ENCODE data around the gene MEX3B.
A peak's percentile ranks its signal among the peaks of the same experiment; 100 is the strongest.

The MEX3B gene

DNA sequence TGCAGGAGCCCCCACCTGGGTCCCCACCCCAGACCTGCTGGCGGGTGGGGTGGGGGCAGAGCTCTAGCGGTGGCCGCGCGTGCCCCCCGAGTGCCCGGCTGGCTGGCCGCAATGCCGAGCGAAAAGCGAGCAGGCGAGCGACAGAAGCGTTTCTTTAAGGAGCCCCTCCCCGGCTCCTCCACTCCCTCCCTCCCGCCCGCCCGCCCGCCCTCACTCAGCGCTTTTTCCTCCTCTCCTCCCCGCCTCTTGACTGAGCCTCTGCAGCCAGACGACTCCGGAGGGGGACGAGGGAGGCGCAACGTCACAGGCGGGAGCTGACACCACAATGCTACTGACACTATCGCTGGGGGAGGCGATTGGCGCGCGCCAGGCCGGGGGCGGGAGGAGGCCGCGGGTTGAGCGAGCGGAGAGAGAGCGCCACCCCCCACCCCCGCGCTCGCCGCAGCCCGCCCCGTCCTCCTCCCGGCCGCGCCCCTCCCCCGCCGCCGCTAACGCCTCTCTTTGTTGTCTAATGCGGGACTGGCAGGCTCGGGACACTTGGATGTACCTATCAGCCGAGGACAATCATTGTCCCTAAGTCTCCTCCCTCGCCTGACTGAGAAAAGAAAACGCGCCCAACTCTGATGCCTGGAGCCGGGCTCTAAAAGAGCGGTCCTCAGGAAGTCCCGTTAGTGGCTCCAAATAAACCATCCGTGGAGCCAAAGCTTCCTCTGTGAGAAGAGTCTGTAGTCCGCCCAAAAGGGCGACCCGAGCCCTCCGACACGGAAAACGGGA is at the start of gene MEX3B:
Gene MEX3B, minus strand, starts transcription at position 127 of the 774 bp plus-strand sequence. CDS start 313 bp downstream, outside the sequence.
- Mint-ChIP-seq H3K36me3 (peaks cover 6% of the 10 kb centered on the region), H3K4me1 (peaks cover 13% of the 10 kb centered on the region), H3K9me3 (no peaks in the 10 kb centered on the region), H3K4me3 (peak within 1 kb of the TSS; percentile 81), H3K27ac (peak within 1 kb of the TSS; percentile 61)
- ATAC-seq (peak; percentile 85), DNase-seq (ENCODE audit: low spot score in 2 of 2) (peak; percentile 47 to 89)

- Mint-ChIP-seq H3K36me3 (no peaks in the 10 kb centered on the region), H3K9me3 (no peaks in the 10 kb centered on the region), H3K4me3 (no peak overlapping the region), H3K4me1 (no peaks in the 10 kb centered on the region), H3K27ac (no peak overlapping the region)
- ATAC-seq (no peak), DNase-seq (ENCODE audit: low spot score in 2 of 2) (no peak)
Measured at GRCh38 chr15:82093774-82094211, 48.0 kb upstream of the MEX3B start.

- Mint-ChIP-seq H3K36me3 (no peaks in the 10 kb centered on the region), H3K27ac (no peak overlapping the region), H3K4me1 (no peaks in the 10 kb centered on the region), H3K4me3 (no peak overlapping the region), H3K9me3 (no peaks in the 10 kb centered on the region)
- DNase-seq (ENCODE audit: low spot score in 2 of 2) (no peak), ATAC-seq (no peak)
Measured at GRCh38 chr15:82093325-82093724, 47.5 kb upstream of the MEX3B start.

- H3K27ac Mint-ChIP-seq: no peak overlapping the region
- ATAC-seq: no peak
- no peaks in the 10 kb centered on the region for H3K36me3 Mint-ChIP-seq
- no peaks in the 10 kb centered on the region for H3K9me3 Mint-ChIP-seq
- H3K4me1 Mint-ChIP-seq: no peaks in the 10 kb centered on the region
- no peak for DNase-seq (ENCODE audit: low spot score in 2 of 2)
- no peak overlapping the region for H3K4me3 Mint-ChIP-seq
Measured at GRCh38 chr15:82091636-82092140, 45.9 kb upstream of the MEX3B start.

DNA sequence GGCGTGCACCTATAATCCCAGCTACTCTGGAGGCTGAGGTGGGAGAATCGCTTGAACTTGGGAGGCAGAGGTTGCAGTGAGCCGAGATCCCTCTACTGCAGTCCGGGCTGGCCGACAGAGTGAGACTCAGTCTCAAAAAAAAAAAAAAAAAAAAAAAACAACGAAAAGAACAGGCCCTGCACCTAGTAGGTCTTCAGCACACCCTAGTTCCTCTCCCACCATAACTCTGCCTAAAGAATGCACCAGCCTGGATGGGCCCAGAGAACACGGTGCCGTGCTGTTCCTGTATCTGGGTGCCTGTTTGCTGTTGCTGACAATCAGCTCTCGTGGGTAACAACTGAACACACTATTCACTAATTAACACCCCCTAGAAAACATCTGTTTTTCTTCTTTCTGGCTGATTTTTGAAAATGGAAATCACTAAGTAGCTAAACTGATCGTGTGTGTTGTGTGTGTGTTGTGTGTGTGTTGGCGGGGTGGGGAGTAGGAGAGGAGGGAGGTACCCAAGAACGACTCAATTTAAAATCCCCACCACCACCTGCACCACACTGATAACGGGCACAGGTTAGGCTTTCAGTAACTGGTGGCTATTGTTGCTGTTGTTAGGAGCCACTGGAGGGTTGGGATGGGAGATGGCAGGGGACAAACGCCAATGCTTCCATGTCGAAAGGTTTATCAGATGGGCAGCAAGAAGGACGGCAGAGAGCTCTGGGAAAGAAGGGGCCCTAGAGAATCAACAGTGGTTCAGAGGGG is 40.6 kb upstream of the MEX3B start:
- Mint-ChIP-seq H3K27ac (no peak overlapping the region), H3K4me1 (no peaks in the 10 kb centered on the region), H3K9me3 (no peaks in the 10 kb centered on the region), H3K36me3 (no peaks in the 10 kb centered on the region), H3K4me3 (no peak overlapping the region)
- DNase-seq (ENCODE audit: low spot score in 2 of 2) (no peak), ATAC-seq (no peak)

- no peaks in the 10 kb centered on the region for H3K36me3 Mint-ChIP-seq
- ATAC-seq: no peak
- no peaks in the 10 kb centered on the region for H3K4me1 Mint-ChIP-seq
- no peaks in the 10 kb centered on the region for H3K9me3 Mint-ChIP-seq
- DNase-seq (ENCODE audit: low spot score in 2 of 2): no peak
- no peak overlapping the region for H3K4me3 Mint-ChIP-seq
- no peak overlapping the region for H3K27ac Mint-ChIP-seq
Measured at GRCh38 chr15:82081914-82082762, 36.3 kb upstream of the MEX3B start.

DNA sequence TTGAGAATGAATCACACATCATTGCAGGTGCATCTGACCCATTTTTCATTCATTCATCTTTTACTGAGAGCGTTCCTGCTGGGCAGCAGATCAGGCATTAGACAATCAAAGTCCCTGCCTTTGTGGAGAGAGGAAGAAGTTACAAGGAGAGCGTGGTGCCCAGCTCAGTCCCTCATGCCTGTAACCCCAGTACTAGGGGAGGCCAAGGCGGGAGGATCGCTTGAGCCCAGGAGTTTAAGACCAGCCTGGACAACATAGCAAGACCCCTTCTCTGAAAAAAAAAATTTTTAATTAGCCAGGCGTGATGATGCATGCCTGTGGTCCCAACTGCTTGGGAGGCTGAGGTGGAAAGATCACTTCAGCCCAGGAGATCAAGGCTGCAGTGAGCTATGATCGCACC is 35.0 kb upstream of the MEX3B start:
- no peak for DNase-seq (ENCODE audit: low spot score in 2 of 2)
- H3K4me3 Mint-ChIP-seq: no peak overlapping the region
- H3K9me3 Mint-ChIP-seq: no peaks in the 10 kb centered on the region
- no peak overlapping the region for H3K27ac Mint-ChIP-seq
- H3K4me1 Mint-ChIP-seq: no peaks in the 10 kb centered on the region
- no peak for ATAC-seq
- no peaks in the 10 kb centered on the region for H3K36me3 Mint-ChIP-seq

DNA sequence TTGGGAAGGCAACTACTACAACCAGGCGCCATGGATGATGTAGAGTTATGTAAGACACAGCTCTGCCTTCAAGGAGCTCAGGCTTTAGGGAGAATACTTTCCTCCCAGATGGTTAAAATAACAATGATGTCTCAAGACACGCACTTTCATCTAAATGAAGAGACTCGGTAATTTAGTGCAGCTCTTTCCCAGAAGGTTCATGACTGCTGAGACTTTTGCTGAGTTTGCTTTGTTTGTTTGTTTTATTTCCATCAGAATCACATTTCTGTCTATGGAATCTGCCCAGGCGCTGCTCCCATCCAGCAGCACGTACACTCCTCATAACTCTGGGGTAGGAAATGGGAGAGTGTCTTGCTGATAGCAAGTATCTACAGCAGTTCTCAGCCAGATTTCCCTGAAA is 33.9 kb upstream of the MEX3B start:
- no peak overlapping the region for H3K4me3 Mint-ChIP-seq
- ATAC-seq (no peak), DNase-seq (ENCODE audit: low spot score in 2 of 2) (no peak)
- no peaks in the 10 kb centered on the region for H3K36me3 Mint-ChIP-seq
- H3K4me1 Mint-ChIP-seq: no peaks in the 10 kb centered on the region
- no peaks in the 10 kb centered on the region for H3K9me3 Mint-ChIP-seq
- H3K27ac Mint-ChIP-seq: no peak overlapping the region

GRCh38 chr15:82074610-82075009 is 28.8 kb upstream of the MEX3B start:
- Mint-ChIP-seq H3K27ac (no peak overlapping the region), H3K9me3 (no peaks in the 10 kb centered on the region), H3K36me3 (no peaks in the 10 kb centered on the region), H3K4me1 (no peaks in the 10 kb centered on the region), H3K4me3 (no peak overlapping the region)
- no peak for ATAC-seq
- no peak for DNase-seq (ENCODE audit: low spot score in 2 of 2)

- H3K4me1 Mint-ChIP-seq: no peaks in the 10 kb centered on the region
- ATAC-seq (no peak), DNase-seq (ENCODE audit: low spot score in 2 of 2) (no peak)
- no peak overlapping the region for H3K27ac Mint-ChIP-seq
- no peaks in the 10 kb centered on the region for H3K36me3 Mint-ChIP-seq
- no peaks in the 10 kb centered on the region for H3K9me3 Mint-ChIP-seq
- no peak overlapping the region for H3K4me3 Mint-ChIP-seq
Measured at GRCh38 chr15:82072926-82073537, 27.2 kb upstream of the MEX3B start.

GRCh38 chr15:82066455-82066854 is 20.6 kb upstream of the MEX3B start:
- no peaks in the 10 kb centered on the region for H3K9me3 Mint-ChIP-seq
- DNase-seq (ENCODE audit: low spot score in 2 of 2) (no peak), ATAC-seq (no peak)
- no peak overlapping the region for H3K27ac Mint-ChIP-seq
- no peak overlapping the region for H3K4me3 Mint-ChIP-seq
- H3K36me3 Mint-ChIP-seq: no peaks in the 10 kb centered on the region
- H3K4me1 Mint-ChIP-seq: peaks cover 5% of the 10 kb centered on the region

GRCh38 chr15:82064824-82065223 is 19.0 kb upstream of the MEX3B start:
- no peaks in the 10 kb centered on the region for H3K36me3 Mint-ChIP-seq
- H3K4me3 Mint-ChIP-seq: no peak overlapping the region
- peaks cover 5% of the 10 kb centered on the region for H3K4me1 Mint-ChIP-seq
- no peak overlapping the region for H3K27ac Mint-ChIP-seq
- no peaks in the 10 kb centered on the region for H3K9me3 Mint-ChIP-seq
- ATAC-seq: peak; percentile 58
- no peak for DNase-seq (ENCODE audit: low spot score in 2 of 2)

- Mint-ChIP-seq H3K27ac (no peak overlapping the region), H3K9me3 (no peaks in the 10 kb centered on the region), H3K4me1 (peaks cover 5% of the 10 kb centered on the region), H3K36me3 (no peaks in the 10 kb centered on the region), H3K4me3 (no peak overlapping the region)
- ATAC-seq (no peak), DNase-seq (ENCODE audit: low spot score in 2 of 2) (no peak)
Measured at GRCh38 chr15:82062479-82063454, 16.9 kb upstream of the MEX3B start.

DNA sequence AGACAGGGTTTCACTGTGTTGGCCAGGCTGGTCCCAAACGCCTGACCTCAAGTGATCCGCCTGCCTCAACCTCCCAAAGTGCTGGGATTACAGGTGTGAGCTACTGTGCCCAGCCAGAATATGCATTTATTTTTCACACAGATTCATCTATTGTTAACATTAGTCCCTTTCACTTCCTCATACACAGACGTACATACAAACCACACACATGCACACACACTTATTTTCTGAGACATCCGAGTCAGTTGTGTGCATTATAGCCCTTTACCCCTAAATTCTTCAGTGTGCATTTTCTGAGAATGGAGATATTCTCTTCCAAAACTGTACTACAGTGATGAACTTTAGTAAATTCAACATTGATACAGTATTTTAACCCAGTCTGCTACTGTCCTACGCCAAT is 15.0 kb upstream of the MEX3B start:
- H3K4me3 Mint-ChIP-seq: no peak overlapping the region
- ATAC-seq (no peak), DNase-seq (ENCODE audit: low spot score in 2 of 2) (no peak)
- H3K36me3 Mint-ChIP-seq: no peaks in the 10 kb centered on the region
- peaks cover 5% of the 10 kb centered on the region for H3K4me1 Mint-ChIP-seq
- no peaks in the 10 kb centered on the region for H3K9me3 Mint-ChIP-seq
- no peak overlapping the region for H3K27ac Mint-ChIP-seq

All from stimulated activated effector memory CD8-positive, alpha-beta T cell treated with anti-CD3 and anti-CD28 coated beads, Interleukin-12 subunit alpha, Interleukin-12 subunit beta, amount 100 ng/mL, for 72 hours (primary cell).